Neuronal stem cell (in vitro differentiated cells): ENCODE results near the gene ISLR.

Experiments
- DNase-seq: peaks from one replicate; pipeline ENCODE4 v3.0.0-alpha.2; 2013; ENCODE audit warnings: low spot score
- H2AFZ ChIP-seq: one replicate; pipeline ENCODE4 v1.6.1; 2013; ENCODE audit warnings: mild to moderate bottlenecking, low read length, inconsistent platforms
- H2AK5ac ChIP-seq: 2 replicates; pipeline ENCODE4 v1.6.1; 2013; ENCODE audit warnings: low read depth, mild to moderate bottlenecking, inconsistent platforms, low read length, moderate library complexity, mixed read lengths
- H2BK120ac ChIP-seq: 2 replicates; pipeline ENCODE4 v1.6.1; 2013; ENCODE audit warnings: low read depth, mild to moderate bottlenecking, inconsistent platforms, low read length, moderate library complexity, mixed read lengths
- H2BK12ac ChIP-seq: one replicate; pipeline ENCODE4 v1.6.1; 2013; ENCODE audit warnings: low read length, inconsistent platforms
- H2BK15ac ChIP-seq: 2 replicates; pipeline ENCODE4 v1.6.1; 2013; ENCODE audit warnings: mild to moderate bottlenecking, low read length, inconsistent platforms, mixed read lengths
- H2BK5ac ChIP-seq: one replicate; pipeline ENCODE4 v1.6.1; 2013; ENCODE audit warnings: inconsistent platforms, mild to moderate bottlenecking, low read length, moderate library complexity
- H3K14ac ChIP-seq: one replicate; pipeline ENCODE4 v1.6.1; 2013; ENCODE audit warnings: low read length, inconsistent platforms
- H3K18ac ChIP-seq: 2 replicates; pipeline ENCODE4 v1.6.1; 2013; ENCODE audit warnings: low read length, inconsistent platforms
- H3K23ac ChIP-seq: 2 replicates; pipeline ENCODE4 v1.6.1; 2013; ENCODE audit warnings: low read depth, mild to moderate bottlenecking, mixed read lengths, low read length, inconsistent platforms; ENCODE audit not compliant: poor library complexity
- H3K27ac ChIP-seq: replicated peaks from 3 replicates; pipeline ENCODE4 v1.5.1; 2013; ENCODE audit warnings: low read length, inconsistent platforms
- H3K27me3 ChIP-seq, 3 experiments: 2 replicates each; pipeline ENCODE4 v1.6.1; 2013; ENCODE audit warnings: low read length in 3 of 3, mild to moderate bottlenecking in 2 of 3, inconsistent platforms in 1 of 3, low read depth in 1 of 3, mixed read lengths in 1 of 3, moderate library complexity in 1 of 3; ENCODE audit not compliant: control insufficient read depth in 3 of 3, insufficient read depth in 3 of 3
- H3K36me3 ChIP-seq, 2 donors: replicated peaks in 1 of 2; 2 replicates each; pipeline ENCODE4 v1.6.1; 2013; ENCODE audit warnings: low read length in 2 of 2; ENCODE audit not compliant: control insufficient read depth in 2 of 2, insufficient read depth in 2 of 2
- H3K4ac ChIP-seq: 2 replicates; pipeline ENCODE4 v1.6.1; 2013; ENCODE audit warnings: inconsistent platforms, mild to moderate bottlenecking, low read length, moderate library complexity
- H3K4me1 ChIP-seq, 2 donors: 1 replicate in 1 of 2; 2 replicates in 1 of 2; pipeline ENCODE4 v1.6.1; 2013; ENCODE audit warnings: low read length in 2 of 2, low read depth in 1 of 2; ENCODE audit not compliant: control insufficient read depth in 2 of 2, insufficient read depth in 1 of 2
- H3K4me2 ChIP-seq: one replicate; pipeline ENCODE4 v1.6.1; 2013; ENCODE audit warnings: mild to moderate bottlenecking, low read length, inconsistent platforms; ENCODE audit not compliant: insufficient read depth, poor library complexity, severe bottlenecking
- H3K4me3 ChIP-seq, 2 donors: 2 replicates each; pipeline ENCODE4 v1.5.1; 2013; ENCODE audit warnings: low read length in 2 of 2, mild to moderate bottlenecking in 2 of 2, inconsistent platforms in 1 of 2, moderate library complexity in 1 of 2
- H3K79me1 ChIP-seq: one replicate; pipeline ENCODE4 v1.6.1; 2013; ENCODE audit warnings: low read depth, mild to moderate bottlenecking, inconsistent platforms, low read length, moderate library complexity
- H3K9ac ChIP-seq: one replicate; pipeline ENCODE4 v1.6.1; 2013; ENCODE audit warnings: mild to moderate bottlenecking, low read depth, low read length, inconsistent platforms; ENCODE audit not compliant: poor library complexity
- H3K9me3 ChIP-seq, 2 donors: replicated peaks in 1 of 2; 2 replicates each; pipeline versions ENCODE3 to v1.6.1; 2013; ENCODE audit warnings: low read length in 2 of 2, mild to moderate bottlenecking in 2 of 2, inconsistent platforms in 1 of 2, low read depth in 1 of 2, mixed read lengths in 1 of 2, moderate library complexity in 1 of 2; ENCODE audit not compliant: control insufficient read depth in 2 of 2, insufficient read depth in 1 of 2
- H4K8ac ChIP-seq: one replicate; pipeline ENCODE4 v1.6.1; 2013; ENCODE audit warnings: low read depth, mild to moderate bottlenecking, inconsistent platforms, low read length, moderate library complexity
- H4K91ac ChIP-seq: one replicate; pipeline ENCODE4 v1.6.1; 2013; ENCODE audit warnings: low read length, low read depth, mild to moderate bottlenecking, inconsistent platforms; ENCODE audit not compliant: poor library complexity
- WGBS, 2 donors: extraction: QIAGEN DNeasy Blood & Tissue Kit; methylation state at CpG; one replicate each; pipeline ENCODE4 v1.1.7; 2013; ENCODE audit warnings: missing lambda C conversion rate in 2 of 2, mixed read lengths in 1 of 2; ENCODE audit not compliant: insufficient read length in 2 of 2, insufficient replicate concordance in 1 of 2; ENCODE audit errors: extremely low coverage in 2 of 2; 5-methylcytosine and 5-hydroxymethylcytosine counted together

Gene ISLR

GRCh38 chr15:74146277-74146800, 27.2 kb upstream of the ISLR start:
- Histone ChIP-seq H3K9me3 (peaks cover 0 to 1% of the 10 kb centered on the region in 2 donors), H3K23ac (no peak overlapping the region), H3K18ac (no peak overlapping the region), H4K91ac (no peak overlapping the region), H3K27ac (no peak overlapping the region), H2BK5ac (no peak overlapping the region), H2BK120ac (no peak overlapping the region), H4K8ac (no peak overlapping the region), H3K4ac (no peak overlapping the region), H3K4me1 (no peaks in the 10 kb centered on the region), H2BK12ac (no peak overlapping the region), H2BK15ac (no peak overlapping the region), H3K9ac (no peak overlapping the region), H2AFZ (no peak overlapping the region), H3K4me2 (no peak overlapping the region), H3K79me1 (no peaks in the 10 kb centered on the region), H2AK5ac (no peak overlapping the region), H3K4me3 (no peak overlapping the region), H3K14ac (no peak overlapping the region), H3K36me3 (no peaks in the 10 kb centered on the region), H3K27me3 (no peaks in the 10 kb centered on the region)
- no CpG with 5 or more reads among the region's 1 CpG for WGBS, 2 donors
- DNase-seq = no peak

GRCh38 chr15:74147051-74147450, 26.5 kb upstream of the ISLR start:
- WGBS, 2 donors = no CpG with 5 or more reads among the region's 2 CpGs
- Histone ChIP-seq H4K8ac (no peak overlapping the region), H3K27ac (no peak overlapping the region), H2BK15ac (no peak overlapping the region), H4K91ac (no peak overlapping the region), H3K79me1 (no peaks in the 10 kb centered on the region), H3K18ac (no peak overlapping the region), H3K9me3 (peaks cover 0 to 1% of the 10 kb centered on the region in 2 donors), H3K23ac (no peak overlapping the region), H2BK5ac (no peak overlapping the region), H2AFZ (no peak overlapping the region), H3K36me3 (no peaks in the 10 kb centered on the region), H3K4me1 (no peaks in the 10 kb centered on the region), H3K9ac (no peak overlapping the region), H3K4ac (no peak overlapping the region), H2BK120ac (no peak overlapping the region), H2AK5ac (no peak overlapping the region), H3K27me3 (no peaks in the 10 kb centered on the region), H3K4me3 (no peak overlapping the region), H3K4me2 (no peak overlapping the region), H3K14ac (no peak overlapping the region), H2BK12ac (no peak overlapping the region)
- DNase-seq = no peak

GRCh38 chr15:74155766-74156417, 17.6 kb upstream of the ISLR start:
- Histone ChIP-seq H3K27ac (no peak overlapping the region), H3K18ac (no peak overlapping the region), H3K4me2 (no peak overlapping the region), H3K36me3 (no peaks in the 10 kb centered on the region), H2BK5ac (no peak overlapping the region), H3K23ac (no peak overlapping the region), H2BK120ac (no peak overlapping the region), H3K9ac (no peak overlapping the region), H4K8ac (no peak overlapping the region), H3K9me3 (no peaks in the 10 kb centered on the region), H3K4me1 (peaks cover 6 to 16% of the 10 kb centered on the region in 2 donors), H4K91ac (no peak overlapping the region), H2AFZ (peak overlapping the region; percentile 78), H2AK5ac (no peak overlapping the region), H3K4ac (no peak overlapping the region), H2BK15ac (no peak overlapping the region), H3K79me1 (no peaks in the 10 kb centered on the region), H3K27me3 (no peaks in the 10 kb centered on the region), H3K4me3 (no peak overlapping the region), H2BK12ac (no peak overlapping the region), H3K14ac (no peak overlapping the region)
- no peak for DNase-seq
- WGBS, 2 donors = no CpG with 5 or more reads among the region's 14 CpGs

- no peak overlapping the region for H3K14ac ChIP-seq
- H3K4me1 ChIP-seq = peaks cover 6 to 16% of the 10 kb centered on the region in 2 donors
- no peak overlapping the region for H2BK15ac ChIP-seq
- no peak overlapping the region for H3K23ac ChIP-seq
- H3K4ac ChIP-seq = no peak overlapping the region
- H2BK5ac ChIP-seq = no peak overlapping the region
- H3K27ac ChIP-seq = no peak overlapping the region
- no peak overlapping the region for H4K8ac ChIP-seq
- no peak overlapping the region for H3K4me2 ChIP-seq
- no peaks in the 10 kb centered on the region for H3K9me3 ChIP-seq
- no peak overlapping the region for H3K18ac ChIP-seq
- no peak overlapping the region for H3K9ac ChIP-seq
- no peak overlapping the region for H2BK120ac ChIP-seq
- no peaks in the 10 kb centered on the region for H3K27me3 ChIP-seq
- no peak overlapping the region for H4K91ac ChIP-seq
- DNase-seq = no peak
- no peak overlapping the region for H3K4me3 ChIP-seq
- H2AK5ac ChIP-seq = no peak overlapping the region
- no peaks in the 10 kb centered on the region for H3K36me3 ChIP-seq
- peak overlapping the region; percentile 78 for H2AFZ ChIP-seq
- no peaks in the 10 kb centered on the region for H3K79me1 ChIP-seq
- no CpG with 5 or more reads among the region's 7 CpGs for WGBS, 2 donors
- H2BK12ac ChIP-seq = no peak overlapping the region
Measured at GRCh38 chr15:74156678-74157411, 16.7 kb upstream of the ISLR start.
